HepG2 (cell line): ENCODE results near the gene SLC7A4. TPM values are rescaled to one million over a fixed set of nuclear protein-coding genes. Genes with fewer than 3 reads are reported as not detected.

Source experiments
- CBX2 ChIP-seq, 2 experiments: fragments of 200-600 bp in 1 of 2; sonication (generic); formaldehyde crosslinking in 1 of 2; IDR thresholded peaks; 2 replicates each; pipeline versions ENCODE4 v1.7.0 to v1.8.1; 2018 to 2022; ENCODE audit warnings: low read depth in 2 of 2, low read length in 1 of 2, mild to moderate bottlenecking in 1 of 2, missing genetic modification reagents in 1 of 2
- CHD4 ChIP-seq: fragments of 200-600 bp; sonication (generic); IDR thresholded peaks from 2 replicates; pipeline ENCODE4 v1.7.0; 2017; ENCODE audit warnings: mild to moderate bottlenecking, low read length, borderline replicate concordance
- GZF1 ChIP-seq: sonication (generic); formaldehyde crosslinking; IDR thresholded peaks from 2 replicates; pipeline ENCODE4 v1.5.1; 2020; ENCODE audit warnings: mild to moderate bottlenecking, missing genetic modification reagents
- HNRNPUL1 ChIP-seq: fragments of 200-400 bp; formaldehyde crosslinking; IDR thresholded peaks from 2 replicates; pipeline ENCODE4 v1.6.1; 2017; ENCODE audit warnings: low read depth, mild to moderate bottlenecking, low read length, moderate library complexity
- MTA1 ChIP-seq: sonication (generic); formaldehyde crosslinking; IDR thresholded peaks from 2 replicates; pipeline ENCODE4 v1.4.0; 2020; ENCODE audit warnings: missing genetic modification reagents, mild to moderate bottlenecking, borderline replicate concordance
- NCOA5 ChIP-seq: sonication (generic); formaldehyde crosslinking; IDR thresholded peaks from 2 replicates; pipeline ENCODE4 v1.4.0; 2020; ENCODE audit warnings: missing genetic modification reagents
- NONO ChIP-seq, 2 experiments: fragments of 450-650 bp in 1 of 2; sonication (generic) in 1 of 2; formaldehyde crosslinking in 1 of 2; IDR thresholded peaks in 1 of 2; conservative IDR thresholded peaks in 1 of 2; 2 replicates each; pipeline versions ENCODE4 v1.6.1 to v1.8.0; 2017 to 2022; ENCODE audit warnings: mild to moderate bottlenecking in 1 of 2, missing genetic modification reagents in 1 of 2, moderate library complexity in 1 of 2
- SAFB2 ChIP-seq: sonication (generic); formaldehyde crosslinking; IDR thresholded peaks from 2 replicates; pipeline ENCODE4 v1.5.1; 2020; ENCODE audit warnings: missing genetic modification reagents, low read depth, mild to moderate bottlenecking, borderline replicate concordance
- SIX4 ChIP-seq: sonication (generic); formaldehyde crosslinking; IDR thresholded peaks from 2 replicates; pipeline ENCODE4 v1.4.0; 2020; ENCODE audit warnings: missing genetic modification reagents
- TBP ChIP-seq: sonication (generic); formaldehyde crosslinking; IDR thresholded peaks from 2 replicates; pipeline ENCODE4 v1.5.0; 2020; ENCODE audit warnings: missing genetic modification reagents
- ZNF17 ChIP-seq: sonication (generic); formaldehyde crosslinking; IDR thresholded peaks from 2 replicates; pipeline ENCODE4 v1.5.0; 2020; ENCODE audit warnings: mild to moderate bottlenecking, missing genetic modification reagents
- ZNF292 ChIP-seq: sonication (generic); formaldehyde crosslinking; IDR thresholded peaks from 2 replicates; pipeline ENCODE4 v1.8.1; 2022; ENCODE audit warnings: mild to moderate bottlenecking, low read depth, missing genetic modification reagents, borderline replicate concordance
- polyA plus RNA-seq, 8 experiments: library from polyadenylated mRNA; depleted of rRNA in 3 of 8; stranded (reverse) in 7 of 8; unstranded in 1 of 8; fragments of >200 nt; fragmentation: Illumina TruSeq in 4 of 8; extraction: Trizol in 4 of 8; gene quantifications; 2 replicates each; pipeline versions ENCODE4 v1.2.1 to v1.2.3, GENCODE V29; 2011 to 2016; ENCODE audit warnings: low read depth in 4 of 8, missing spikeins in 1 of 8, mixed read lengths in 1 of 8; ENCODE audit not compliant: insufficient read depth in 1 of 8
- total RNA-seq, 5 experiments: library from RNA; depleted of rRNA; stranded (reverse); fragments of >200 nt; fragmentation: Illumina TruSeq; extraction: Trizol; gene quantifications; 2 replicates each; pipeline ENCODE4 v1.2.3, GENCODE V29; 2016; ENCODE audit warnings: low read depth in 1 of 5
- TF ChIP-seq, protein P1 (sequence below): sonication (generic); formaldehyde crosslinking; IDR thresholded peaks from 2 replicates; pipeline ENCODE4 v1.8.0; 2022; ENCODE audit warnings: mild to moderate bottlenecking, missing genetic modification reagents, borderline replicate concordance
- TF ChIP-seq, protein P2 (sequence below): sonication (generic); formaldehyde crosslinking; IDR thresholded peaks from 2 replicates; pipeline ENCODE4 v1.8.1; 2022; ENCODE audit warnings: mild to moderate bottlenecking, missing genetic modification reagents
- TF ChIP-seq, protein P3 (sequence below): sonication (generic); formaldehyde crosslinking; IDR thresholded peaks from 2 replicates; pipeline ENCODE4 v1.4.0; 2020; ENCODE audit warnings: mild to moderate bottlenecking, missing genetic modification reagents
- TF ChIP-seq, protein P4 (sequence below): sonication (generic); formaldehyde crosslinking; IDR thresholded peaks from 2 replicates; pipeline ENCODE4 v1.4.0; 2020; ENCODE audit warnings: missing genetic modification reagents
- TF ChIP-seq, protein P5 (sequence below): IDR thresholded peaks from 2 replicates; pipeline ENCODE4 v1.6.1; 2012; ENCODE audit warnings: inconsistent platforms
- TF ChIP-seq, protein P6 (sequence below): sonication (generic); formaldehyde crosslinking; IDR thresholded peaks from 2 replicates; pipeline ENCODE4 v1.4.0; 2020; ENCODE audit warnings: missing genetic modification reagents

The SLC7A4 gene
- total and polyA plus RNA-seq, 2 of the 13 experiments (the other 11 are each of a cell fraction or from before 2014, with no cell fraction given) = not detected

DNA sequence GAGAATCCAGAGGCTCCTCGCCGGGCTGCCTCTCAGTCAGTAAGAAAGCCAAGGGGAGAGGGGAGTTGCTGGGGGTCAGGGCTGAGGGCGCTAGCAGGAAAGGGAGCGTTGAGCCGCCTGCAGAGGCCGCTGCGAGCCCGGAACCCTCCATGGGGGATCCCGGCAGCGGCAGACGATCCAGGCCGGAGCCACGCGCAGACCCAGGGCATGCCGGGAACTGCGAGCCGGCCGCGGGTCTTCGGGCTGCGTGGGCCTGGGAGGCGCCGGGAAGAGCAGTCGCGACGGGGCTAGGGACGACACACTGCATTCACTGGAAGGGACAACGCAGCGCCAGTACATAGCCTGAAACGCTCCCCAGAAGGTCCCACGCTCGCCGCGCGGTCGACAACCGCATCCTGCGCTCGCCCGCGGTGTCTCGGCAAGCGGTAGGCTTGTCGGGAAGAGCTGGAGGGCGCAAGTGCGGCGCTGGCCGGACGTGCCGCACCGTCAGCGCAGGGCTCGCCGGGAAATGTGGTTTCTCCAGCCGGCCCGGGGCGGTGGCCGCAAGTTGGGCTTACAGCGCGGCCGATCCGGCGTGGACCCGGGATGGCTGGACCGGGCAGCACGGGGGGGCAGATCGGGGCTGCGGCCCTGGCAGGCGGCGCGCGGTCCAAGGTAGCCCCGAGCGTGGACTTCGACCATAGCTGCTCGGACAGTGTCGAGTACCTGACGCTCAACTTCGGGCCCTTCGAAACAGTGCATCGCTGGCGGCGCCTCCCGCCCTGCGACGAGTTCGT, 50.4 kb downstream of the SLC7A4 start, which contains the start of gene LZTR1 (continued):
- TF ChIP-seq, protein P1, sequence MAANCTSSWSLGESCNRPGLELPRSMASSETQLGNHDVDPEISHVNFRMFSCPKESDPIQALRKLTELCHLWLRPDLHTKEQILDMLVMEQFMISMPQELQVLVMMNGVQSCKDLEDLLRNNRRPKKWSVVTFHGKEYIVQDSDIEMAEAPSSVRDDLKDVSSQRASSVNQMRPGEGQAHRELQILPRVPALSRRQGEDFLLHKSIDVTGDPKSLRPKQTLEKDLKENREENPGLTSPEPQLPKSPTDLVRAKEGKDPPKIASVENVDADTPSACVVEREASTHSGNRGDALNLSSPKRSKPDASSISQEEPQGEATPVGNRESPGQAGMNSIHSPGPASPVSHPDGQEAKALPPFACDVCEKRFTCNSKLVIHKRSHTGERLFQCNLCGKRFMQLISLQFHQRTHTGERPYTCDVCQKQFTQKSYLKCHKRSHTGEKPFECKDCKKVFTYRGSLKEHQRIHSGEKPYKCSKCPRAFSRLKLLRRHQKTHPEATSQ (CRISPR knock-in tag) = peak; percentile 79
- TF ChIP-seq, protein P2, sequence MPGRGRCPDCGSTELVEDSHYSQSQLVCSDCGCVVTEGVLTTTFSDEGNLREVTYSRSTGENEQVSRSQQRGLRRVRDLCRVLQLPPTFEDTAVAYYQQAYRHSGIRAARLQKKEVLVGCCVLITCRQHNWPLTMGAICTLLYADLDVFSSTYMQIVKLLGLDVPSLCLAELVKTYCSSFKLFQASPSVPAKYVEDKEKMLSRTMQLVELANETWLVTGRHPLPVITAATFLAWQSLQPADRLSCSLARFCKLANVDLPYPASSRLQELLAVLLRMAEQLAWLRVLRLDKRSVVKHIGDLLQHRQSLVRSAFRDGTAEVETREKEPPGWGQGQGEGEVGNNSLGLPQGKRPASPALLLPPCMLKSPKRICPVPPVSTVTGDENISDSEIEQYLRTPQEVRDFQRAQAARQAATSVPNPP (CRISPR knock-in tag) = peak; percentile 83
- TF ChIP-seq SIX4 (CRISPR knock-in tag) (no peak), CHD4 (no peak), ZNF17 (CRISPR knock-in tag) (no peak), TBP (peak; percentile 29; the same call in 1 of the 2 replicates), SAFB2 (CRISPR knock-in tag) (peak; percentile 54; the same call in 1 of the 2 replicates), HNRNPUL1 (no peak), NONO (IDR thresholded peaks at IDR 0.05) (no peak), NONO (CRISPR knock-in tag; conservative IDR thresholded peaks at IDR 0.05) (peak; percentile 86; the same call in 1 of the 2 replicates), ZNF292 (CRISPR knock-in tag) (no peak), MTA1 (CRISPR knock-in tag) (peak; percentile 52; the same call in 1 of the 2 replicates), NCOA5 (peak; percentile 82; the same call in 1 of the 2 replicates), GZF1 (CRISPR knock-in tag) (0 out of 2 replicates have a peak, but pooled peaks have one; percentile 66), CBX2 (IDR thresholded peaks at IDR 0.05; ENCODE audit: low read depth, low read length) (no peak), CBX2 (CRISPR knock-in tag; IDR thresholded peaks at IDR 0.05; ENCODE audit: low read depth) (no peak)
- TF ChIP-seq, protein P3, sequence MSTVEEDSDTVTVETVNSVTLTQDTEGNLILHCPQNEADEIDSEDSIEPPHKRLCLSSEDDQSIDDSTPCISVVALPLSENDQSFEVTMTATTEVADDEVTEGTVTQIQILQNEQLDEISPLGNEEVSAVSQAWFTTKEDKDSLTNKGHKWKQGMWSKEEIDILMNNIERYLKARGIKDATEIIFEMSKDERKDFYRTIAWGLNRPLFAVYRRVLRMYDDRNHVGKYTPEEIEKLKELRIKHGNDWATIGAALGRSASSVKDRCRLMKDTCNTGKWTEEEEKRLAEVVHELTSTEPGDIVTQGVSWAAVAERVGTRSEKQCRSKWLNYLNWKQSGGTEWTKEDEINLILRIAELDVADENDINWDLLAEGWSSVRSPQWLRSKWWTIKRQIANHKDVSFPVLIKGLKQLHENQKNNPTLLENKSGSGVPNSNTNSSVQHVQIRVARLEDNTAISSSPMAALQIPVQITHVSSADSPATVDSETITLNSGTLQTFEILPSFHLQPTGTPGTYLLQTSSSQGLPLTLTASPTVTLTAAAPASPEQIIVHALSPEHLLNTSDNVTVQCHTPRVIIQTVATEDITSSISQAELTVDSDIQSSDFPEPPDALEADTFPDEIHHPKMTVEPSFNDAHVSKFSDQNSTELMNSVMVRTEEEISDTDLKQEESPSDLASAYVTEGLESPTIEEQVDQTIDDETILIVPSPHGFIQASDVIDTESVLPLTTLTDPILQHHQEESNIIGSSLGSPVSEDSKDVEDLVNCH (CRISPR knock-in tag) = no peak; the same call in 1 of the 2 replicates
- TF ChIP-seq, protein P4, sequence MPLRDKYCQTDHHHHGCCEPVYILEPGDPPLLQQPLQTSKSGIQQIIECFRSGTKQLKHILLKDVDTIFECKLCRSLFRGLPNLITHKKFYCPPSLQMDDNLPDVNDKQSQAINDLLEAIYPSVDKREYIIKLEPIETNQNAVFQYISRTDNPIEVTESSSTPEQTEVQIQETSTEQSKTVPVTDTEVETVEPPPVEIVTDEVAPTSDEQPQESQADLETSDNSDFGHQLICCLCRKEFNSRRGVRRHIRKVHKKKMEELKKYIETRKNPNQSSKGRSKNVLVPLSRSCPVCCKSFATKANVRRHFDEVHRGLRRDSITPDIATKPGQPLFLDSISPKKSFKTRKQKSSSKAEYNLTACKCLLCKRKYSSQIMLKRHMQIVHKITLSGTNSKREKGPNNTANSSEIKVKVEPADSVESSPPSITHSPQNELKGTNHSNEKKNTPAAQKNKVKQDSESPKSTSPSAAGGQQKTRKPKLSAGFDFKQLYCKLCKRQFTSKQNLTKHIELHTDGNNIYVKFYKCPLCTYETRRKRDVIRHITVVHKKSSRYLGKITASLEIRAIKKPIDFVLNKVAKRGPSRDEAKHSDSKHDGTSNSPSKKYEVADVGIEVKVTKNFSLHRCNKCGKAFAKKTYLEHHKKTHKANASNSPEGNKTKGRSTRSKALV (CRISPR knock-in tag) = peak; percentile 94
- TF ChIP-seq, protein P5, sequence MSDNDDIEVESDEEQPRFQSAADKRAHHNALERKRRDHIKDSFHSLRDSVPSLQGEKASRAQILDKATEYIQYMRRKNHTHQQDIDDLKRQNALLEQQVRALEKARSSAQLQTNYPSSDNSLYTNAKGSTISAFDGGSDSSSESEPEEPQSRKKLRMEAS = peak; percentile 95
- TF ChIP-seq, protein P6, sequence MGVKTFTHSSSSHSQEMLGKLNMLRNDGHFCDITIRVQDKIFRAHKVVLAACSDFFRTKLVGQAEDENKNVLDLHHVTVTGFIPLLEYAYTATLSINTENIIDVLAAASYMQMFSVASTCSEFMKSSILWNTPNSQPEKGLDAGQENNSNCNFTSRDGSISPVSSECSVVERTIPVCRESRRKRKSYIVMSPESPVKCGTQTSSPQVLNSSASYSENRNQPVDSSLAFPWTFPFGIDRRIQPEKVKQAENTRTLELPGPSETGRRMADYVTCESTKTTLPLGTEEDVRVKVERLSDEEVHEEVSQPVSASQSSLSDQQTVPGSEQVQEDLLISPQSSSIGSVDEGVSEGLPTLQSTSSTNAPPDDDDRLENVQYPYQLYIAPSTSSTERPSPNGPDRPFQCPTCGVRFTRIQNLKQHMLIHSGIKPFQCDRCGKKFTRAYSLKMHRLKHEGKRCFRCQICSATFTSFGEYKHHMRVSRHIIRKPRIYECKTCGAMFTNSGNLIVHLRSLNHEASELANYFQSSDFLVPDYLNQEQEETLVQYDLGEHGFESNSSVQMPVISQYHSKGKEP (CRISPR knock-in tag) = no peak; the same call in 1 of the 2 replicates
